ENCODE results near the gene SEC16A.

The SEC16A gene

DNA sequence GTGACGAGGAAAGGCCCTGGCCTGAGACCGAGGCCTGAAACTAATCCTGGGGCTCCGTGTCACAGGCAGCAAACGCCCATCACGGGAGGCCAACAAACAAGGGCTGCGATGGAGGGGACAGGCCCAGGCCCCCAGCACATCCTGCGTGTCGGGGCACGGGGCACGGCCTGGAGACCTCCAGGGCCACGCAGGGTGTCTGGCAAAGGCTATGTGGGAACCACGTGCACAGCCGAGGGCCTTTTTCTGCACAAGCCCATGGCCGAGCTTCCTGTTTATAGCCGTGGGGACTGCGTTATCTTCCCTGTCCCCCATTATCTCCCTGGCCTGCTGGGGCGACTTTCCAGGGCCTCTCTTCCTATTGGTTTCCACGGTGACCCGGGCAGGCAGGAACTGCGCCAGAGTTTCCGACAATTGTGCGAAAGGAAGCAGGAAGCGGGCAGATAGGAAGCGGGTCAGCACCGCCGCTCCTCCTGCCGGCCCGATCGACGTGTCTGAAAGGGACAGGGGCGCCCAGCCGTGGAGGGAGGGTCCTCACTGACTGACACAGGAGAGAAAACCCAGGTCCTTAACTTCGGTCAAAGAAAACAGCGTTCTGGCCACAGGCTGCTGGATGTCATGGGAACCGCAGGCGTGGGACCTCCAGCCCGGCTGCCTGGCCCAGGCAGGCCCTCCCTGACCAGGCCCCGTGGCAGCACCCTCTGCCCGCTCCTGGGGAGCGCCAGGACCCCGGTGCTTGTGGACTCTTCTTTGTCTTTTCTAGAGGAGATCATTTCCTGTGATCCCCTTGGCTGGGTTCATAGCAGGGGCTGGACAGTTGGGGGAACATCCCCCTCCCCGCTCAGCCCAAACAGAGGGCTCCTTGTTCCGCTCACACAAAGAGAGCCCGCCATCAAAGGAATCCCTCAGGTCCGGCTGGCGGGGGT lies 29.1 kb upstream of the SEC16A start:
- TF ChIP-seq CTCF (IDR thresholded peaks at IDR 0.05; ENCODE audit: control insufficient read depth, extremely low read depth, insufficient read depth): no peak

GRCh38 chr9:136511144-136511669 lies 28.4 kb upstream of the SEC16A start:
- no peak for DNase-seq (ENCODE audit: low read depth)
- no peak overlapping the region for H3K4me3 ChIP-seq (ENCODE audit: low read depth, low read length)
- no peak for TF ChIP-seq CTCF (IDR thresholded peaks at IDR 0.05; ENCODE audit: control insufficient read depth, extremely low read depth, insufficient read depth)

More for the DNA sequence above, 29.1 kb upstream of the SEC16A start:
- no peak overlapping the region for H3K4me3 ChIP-seq (ENCODE audit: low read depth, low read length)
- DNase-seq (ENCODE audit: low read depth): no peak

- TF ChIP-seq CTCF (IDR thresholded peaks at IDR 0.05; ENCODE audit: control insufficient read depth, extremely low read depth, insufficient read depth): no peak
- no peak for DNase-seq (ENCODE audit: low read depth)
- no peak overlapping the region for H3K4me3 ChIP-seq (ENCODE audit: low read depth, low read length)
These were observed 27.7 kb upstream of the SEC16A start for GRCh38 chr9:136510561-136510960.

- no peak for DNase-seq (ENCODE audit: low read depth)
- H3K4me3 ChIP-seq (ENCODE audit: low read depth, low read length): no peak overlapping the region
These were observed 26.7 kb upstream of the SEC16A start for GRCh38 chr9:136509549-136509948.

DNA sequence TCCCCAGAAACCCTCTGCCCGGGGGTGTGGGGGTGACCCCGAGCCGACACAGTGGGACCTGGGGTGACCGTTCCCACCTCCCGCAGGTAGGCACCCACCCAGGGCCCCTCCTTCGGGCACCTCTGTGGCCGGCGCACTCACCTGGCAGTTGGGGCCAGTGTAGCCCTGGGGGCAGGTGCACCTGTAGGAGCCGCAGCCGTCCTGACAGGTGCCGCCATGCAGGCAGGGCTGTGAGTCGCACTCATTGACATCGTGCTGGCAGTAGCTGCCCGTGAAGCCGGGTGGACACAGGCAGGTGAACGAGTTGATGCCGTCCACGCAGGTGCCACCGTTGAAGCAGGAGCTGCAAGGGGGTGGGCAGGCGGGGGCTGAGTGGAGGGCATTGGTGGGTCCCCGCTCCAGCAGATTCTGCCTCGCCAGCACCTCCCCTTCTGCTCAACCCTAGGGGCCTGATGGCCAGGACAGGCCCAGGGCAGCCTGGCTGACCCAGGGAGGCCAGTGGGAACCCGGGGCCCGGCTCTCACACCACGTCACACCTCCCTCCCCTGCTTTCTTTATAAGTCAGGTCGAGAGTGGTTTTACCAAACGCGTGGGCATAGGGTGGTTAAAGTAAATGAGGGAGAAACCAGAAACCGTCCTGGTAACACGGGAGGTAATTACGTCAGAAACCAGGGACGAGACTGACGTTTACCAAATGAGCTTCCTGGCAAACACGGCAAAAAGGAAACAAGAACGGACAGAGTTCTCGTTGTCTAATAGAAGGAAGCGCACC lies 26.1 kb upstream of the SEC16A start:
- no peak overlapping the region for H3K4me3 ChIP-seq (ENCODE audit: low read depth, low read length)
- DNase-seq (ENCODE audit: low read depth): no peak
- no peak for TF ChIP-seq CTCF (IDR thresholded peaks at IDR 0.05; ENCODE audit: control insufficient read depth, extremely low read depth, insufficient read depth)

More at GRCh38 chr9:136509549-136509948, 26.7 kb upstream of the SEC16A start:
- TF ChIP-seq CTCF (IDR thresholded peaks at IDR 0.05; ENCODE audit: control insufficient read depth, extremely low read depth, insufficient read depth): no peak

GRCh38 chr9:136507992-136508375 lies 25.1 kb upstream of the SEC16A start:
- DNase-seq (ENCODE audit: low read depth): no peak
- TF ChIP-seq CTCF (IDR thresholded peaks at IDR 0.05; ENCODE audit: control insufficient read depth, extremely low read depth, insufficient read depth): no peak
- no peak overlapping the region for H3K4me3 ChIP-seq (ENCODE audit: low read depth, low read length)

Measured in LNCaP clone FGC (cell line).